Uterus (tissue), 4 donors: ENCODE measurements around the gene PSMB5. TPM values are rescaled to one million over a fixed set of nuclear protein-coding genes. Genes with fewer than 3 reads are reported as not detected.

Experiments
- DNase-seq, 2 donors: peaks; one replicate each; pipeline ENCODE4 v3.0.0-alpha.2; 2019 to 2020
- H3K27ac ChIP-seq, 2 donors: fragments of 200-600 bp; sonication (generic); 1 replicate in 1 of 2; 2 replicates in 1 of 2; pipeline ENCODE4 v1.5.1; 2016 to 2018
- H3K27me3 ChIP-seq, 2 donors: fragments of 200-600 bp; sonication (generic); one replicate each; pipeline ENCODE4 v1.5.1; 2018 to 2019; ENCODE audit warnings: control low read depth in 1 of 2
- H3K36me3 ChIP-seq, 2 donors: fragments of 200-600 bp; sonication (generic); one replicate each; pipeline ENCODE4 v1.5.1; 2019; ENCODE audit warnings: control low read depth in 1 of 2
- H3K4me1 ChIP-seq, 2 donors: fragments of 200-600 bp; sonication (generic); one replicate each; pipeline ENCODE4 v1.5.1; 2018 to 2019; ENCODE audit warnings: control low read depth in 1 of 2
- H3K4me3 ChIP-seq, 2 donors: fragments of 200-600 bp; sonication (generic); 1 replicate in 1 of 2; 2 replicates in 1 of 2; pipeline ENCODE4 v1.5.1; 2018 to 2019; ENCODE audit warnings: mild to moderate bottlenecking in 1 of 2
- H3K9me3 ChIP-seq, 2 donors: fragments of 200-600 bp; sonication (generic); one replicate each; pipeline ENCODE4 v1.5.1; 2019; ENCODE audit warnings: control low read depth in 1 of 2
- CTCF ChIP-seq, 4 experiments: fragments of 200-600 bp in 2 of 4; fragments of 450-650 bp in 2 of 4; sonication (generic) in 2 of 4; IDR thresholded peaks; one replicate each; pipeline ENCODE4 v1.5.1; 2016 to 2019; ENCODE audit warnings: antibody characterized with exemption in 4 of 4, mild to moderate bottlenecking in 2 of 4, moderate library complexity in 1 of 4
- POLR2A ChIP-seq, 2 donors: fragments of 450-650 bp; IDR thresholded peaks; one replicate each; pipeline ENCODE4 v1.6.1; 2016; ENCODE audit warnings: antibody characterized with exemption in 2 of 2, mild to moderate bottlenecking in 1 of 2, moderate library complexity in 1 of 2
- intact Hi-C: fragments of 100-400 bp; cut with DNase I; formaldehyde crosslinking; loops from one replicate; pipeline ENCODE4 v1.15.1; 2023; ENCODE audit warnings: low total_unique reads
- total RNA-seq, 4 donors: library from RNA; depleted of rRNA in 3 of 4; stranded (reverse); fragments of >200 nt in 3 of 4; gene quantifications; one replicate each; pipeline versions ENCODE4 v1.1.0 to v1.2.4, GENCODE V29; 2014 to 2023
- donor health status: DM: yes; HTN: yes; CAD: no.

The PSMB5 gene
- total RNA-seq, 4 donors from 2014 or later, result 18.4 to 121 (median 92.0) TPM

- Histone ChIP-seq H3K9me3 (no peaks in the 10 kb centered on the region), H3K27ac (no peak overlapping the region), H3K27me3 (no peaks in the 10 kb centered on the region), H3K4me1 (no peaks in the 10 kb centered on the region), H3K4me3 (no peak overlapping the region), H3K36me3 (no peaks in the 10 kb centered on the region)
- TF ChIP-seq POLR2A (IDR thresholded peaks at IDR 0.05), result no peak
- peak; percentile 88 to 95 (median 92) for TF ChIP-seq CTCF (IDR thresholded peaks at IDR 0.05)
- DNase-seq, result peak; percentile 85 to 93
- intact Hi-C loops, result loop anchor here (5.0 kb wide), 1 partner anchor 71 kb away; the partner anchor contains the start of gene CDH24
Measured at GRCh38 chr14:22986508-22987054, 48.1 kb downstream of the PSMB5 start.

GRCh38 chr14:22985894-22986507 is 48.7 kb downstream of the PSMB5 start:
- Histone ChIP-seq H3K4me1 (no peaks in the 10 kb centered on the region), H3K4me3 (no peak overlapping the region), H3K36me3 (no peaks in the 10 kb centered on the region), H3K27ac (no peak overlapping the region), H3K27me3 (no peaks in the 10 kb centered on the region), H3K9me3 (no peaks in the 10 kb centered on the region)
- DNase-seq, result no peak
- TF ChIP-seq CTCF (IDR thresholded peaks at IDR 0.05) (no peak), POLR2A (IDR thresholded peaks at IDR 0.05) (no peak)
- intact Hi-C loops, result loop anchor here (5.0 kb wide), 1 partner anchor 71 kb away; the partner anchor contains the start of gene CDH24

- DNase-seq, result no peak
- Histone ChIP-seq H3K9me3 (no peaks in the 10 kb centered on the region), H3K27ac (no peak overlapping the region), H3K4me1 (no peaks in the 10 kb centered on the region), H3K36me3 (no peaks in the 10 kb centered on the region), H3K27me3 (no peaks in the 10 kb centered on the region), H3K4me3 (no peak overlapping the region)
- intact Hi-C loops, result loop anchor here (5.0 kb wide), 1 partner anchor 72 kb away; the partner anchor contains the start of gene CDH24
- TF ChIP-seq CTCF (IDR thresholded peaks at IDR 0.05), result no peak
Measured at GRCh38 chr14:22984959-22985658, 49.6 kb downstream of the PSMB5 start.

GRCh38 chr14:22982477-22983245 is 52.0 kb downstream of the PSMB5 start, which contains the start of gene AJUBA:
AJUBA (minus strand) TSS chr14:22982551; CDS start chr14:22982266, 285 bp downstream.
- Histone ChIP-seq H3K27me3 (no peaks in the 10 kb centered on the region), H3K36me3 (no peaks in the 10 kb centered on the region), H3K9me3 (no peaks in the 10 kb centered on the region), H3K27ac (peak within 1 kb of the TSS; percentile 88 to 96), H3K4me1 (peaks cover 0 to 3% of the 10 kb centered on the region in 2 donors), H3K4me3 (peak within 1 kb of the TSS; percentile 65 to 85)
- intact Hi-C loops, result no loop called here
- TF ChIP-seq CTCF (IDR thresholded peaks at IDR 0.05) (no peak), POLR2A (IDR thresholded peaks at IDR 0.05) (peak in 1 of 2 donors; percentile 54)
- DNase-seq, result peak; percentile 93
